Measurements from ENCODE around the gene ACTR1A.

The ACTR1A gene

GRCh38 chr10:102511583-102512274, 9.2 kb upstream of the ACTR1A start:
- TF ChIP-seq, protein P1, sequence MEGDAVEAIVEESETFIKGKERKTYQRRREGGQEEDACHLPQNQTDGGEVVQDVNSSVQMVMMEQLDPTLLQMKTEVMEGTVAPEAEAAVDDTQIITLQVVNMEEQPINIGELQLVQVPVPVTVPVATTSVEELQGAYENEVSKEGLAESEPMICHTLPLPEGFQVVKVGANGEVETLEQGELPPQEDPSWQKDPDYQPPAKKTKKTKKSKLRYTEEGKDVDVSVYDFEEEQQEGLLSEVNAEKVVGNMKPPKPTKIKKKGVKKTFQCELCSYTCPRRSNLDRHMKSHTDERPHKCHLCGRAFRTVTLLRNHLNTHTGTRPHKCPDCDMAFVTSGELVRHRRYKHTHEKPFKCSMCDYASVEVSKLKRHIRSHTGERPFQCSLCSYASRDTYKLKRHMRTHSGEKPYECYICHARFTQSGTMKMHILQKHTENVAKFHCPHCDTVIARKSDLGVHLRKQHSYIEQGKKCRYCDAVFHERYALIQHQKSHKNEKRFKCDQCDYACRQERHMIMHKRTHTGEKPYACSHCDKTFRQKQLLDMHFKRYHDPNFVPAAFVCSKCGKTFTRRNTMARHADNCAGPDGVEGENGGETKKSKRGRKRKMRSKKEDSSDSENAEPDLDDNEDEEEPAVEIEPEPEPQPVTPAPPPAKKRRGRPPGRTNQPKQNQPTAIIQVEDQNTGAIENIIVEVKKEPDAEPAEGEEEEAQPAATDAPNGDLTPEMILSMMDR (IDR thresholded peaks at IDR 0.05; ENCODE audit: low read depth, low read length, missing control alignments), result no peak
- Histone ChIP-seq H3K36me3 (replicated peaks) (peaks cover 18% of the 10 kb centered on the region), H3K27ac (no peak overlapping the region), H3K4me3 (ENCODE audit: low read depth, low read length) (no peak overlapping the region), H3K27me3 (replicated peaks) (no peaks in the 10 kb centered on the region)
- DNase-seq, result no peak
- in situ Hi-C loops (cut with HindIII; ENCODE audit: low pct_ligation_motif_present, low sequenced_read_pairs), result no loop called here

DNA sequence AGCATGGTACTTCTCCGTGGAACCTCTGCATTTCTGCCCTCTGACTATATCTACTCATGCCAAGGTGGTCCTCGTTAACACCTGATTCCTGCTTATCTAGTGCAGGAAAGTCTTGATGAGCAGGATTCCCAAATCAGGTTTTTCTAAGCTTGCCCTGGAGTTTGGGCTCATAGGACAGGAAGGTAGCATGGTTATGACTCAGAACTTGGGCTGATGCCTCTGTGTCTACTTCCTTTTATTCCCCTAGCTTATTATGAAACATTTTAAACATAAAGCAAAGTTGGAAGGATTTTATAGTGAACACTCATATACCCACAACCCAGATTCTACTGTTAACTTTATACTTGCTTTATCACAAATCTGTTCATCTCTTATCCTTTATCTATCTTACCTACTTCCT, 6.9 kb upstream of the ACTR1A start:
- Histone ChIP-seq H3K27ac (no peak overlapping the region), H3K4me3 (ENCODE audit: low read depth, low read length) (no peak overlapping the region), H3K36me3 (replicated peaks) (peaks cover 15% of the 10 kb centered on the region), H3K27me3 (replicated peaks) (no peaks in the 10 kb centered on the region)
- in situ Hi-C loops (cut with HindIII; ENCODE audit: low pct_ligation_motif_present, low sequenced_read_pairs), result loop anchor here (5.0 kb wide), 1 partner anchor 58 kb away; no protein-coding TSS in a partner anchor
- DNase-seq, result peak; percentile 14
- TF ChIP-seq, protein P1 (IDR thresholded peaks at IDR 0.05; ENCODE audit: low read depth, low read length, missing control alignments), result no peak

- H3K27ac ChIP-seq, result no peak overlapping the region
- H3K27me3 ChIP-seq (replicated peaks), result no peaks in the 10 kb centered on the region
- no peak overlapping the region for H3K4me3 ChIP-seq (ENCODE audit: low read depth, low read length)
- in situ Hi-C loops (cut with HindIII; ENCODE audit: low pct_ligation_motif_present, low sequenced_read_pairs), result loop anchor here (5.0 kb wide), 1 partner anchor 59 kb away; no protein-coding TSS in a partner anchor
- peaks cover 14% of the 10 kb centered on the region for H3K36me3 ChIP-seq (replicated peaks)
- DNase-seq, result no peak
- TF ChIP-seq, protein P1 (IDR thresholded peaks at IDR 0.05; ENCODE audit: low read depth, low read length, missing control alignments), result no peak
Observed at GRCh38 chr10:102508506-102508905, 6.0 kb upstream of the ACTR1A start.

DNA sequence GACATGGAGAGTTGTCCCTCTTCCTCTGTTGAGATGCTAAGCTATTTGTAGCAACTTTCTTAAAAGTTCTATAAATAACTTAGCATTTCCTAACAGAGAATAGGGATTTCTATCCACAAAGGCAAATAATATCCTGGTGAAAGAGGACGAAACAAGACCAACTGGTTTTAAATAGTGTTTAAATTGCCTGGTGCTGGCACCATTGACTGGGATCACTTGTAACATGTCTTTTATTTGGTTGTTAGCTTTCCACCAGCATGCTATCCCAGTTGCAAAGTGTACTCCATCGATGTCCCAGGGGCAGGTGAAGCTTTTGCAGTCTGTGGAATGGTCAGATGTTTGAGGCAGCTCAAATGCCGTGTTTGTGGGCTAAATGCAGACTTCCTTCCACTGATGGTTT, 5.0 kb upstream of the ACTR1A start:
- Histone ChIP-seq H3K27me3 (replicated peaks) (no peaks in the 10 kb centered on the region), H3K36me3 (replicated peaks) (peaks cover 8% of the 10 kb centered on the region), H3K4me3 (ENCODE audit: low read depth, low read length) (no peak overlapping the region), H3K27ac (no peak overlapping the region)
- in situ Hi-C loops (cut with HindIII; ENCODE audit: low pct_ligation_motif_present, low sequenced_read_pairs), result loop anchor here (5.0 kb wide), 1 partner anchor 60 kb away; no protein-coding TSS in a partner anchor
- TF ChIP-seq, protein P1 (IDR thresholded peaks at IDR 0.05; ENCODE audit: low read depth, low read length, missing control alignments), result no peak
- no peak for DNase-seq

GRCh38 chr10:102505462-102506115, 3.1 kb upstream of the ACTR1A start:
- TF ChIP-seq, protein P1 (IDR thresholded peaks at IDR 0.05; ENCODE audit: low read depth, low read length, missing control alignments), result no peak
- no peak for DNase-seq
- Histone ChIP-seq H3K4me3 (ENCODE audit: low read depth, low read length) (peak overlapping the region; percentile 3), H3K27ac (no peak overlapping the region), H3K36me3 (replicated peaks) (peaks cover 6% of the 10 kb centered on the region), H3K27me3 (replicated peaks) (no peaks in the 10 kb centered on the region)
- in situ Hi-C loops (cut with HindIII; ENCODE audit: low pct_ligation_motif_present, low sequenced_read_pairs), result loop anchor here (5.0 kb wide), 1 partner anchor 62 kb away; no protein-coding TSS in a partner anchor

Measured in brain microvascular endothelial cell (primary cell).